ENCODE data around the gene STRAP.
"Not testable (repeated sequence)": the region's sequence is repeated elsewhere in the genome, so short reads cannot be mapped to it uniquely, and the experiment has no call there.

Gene STRAP

DNA sequence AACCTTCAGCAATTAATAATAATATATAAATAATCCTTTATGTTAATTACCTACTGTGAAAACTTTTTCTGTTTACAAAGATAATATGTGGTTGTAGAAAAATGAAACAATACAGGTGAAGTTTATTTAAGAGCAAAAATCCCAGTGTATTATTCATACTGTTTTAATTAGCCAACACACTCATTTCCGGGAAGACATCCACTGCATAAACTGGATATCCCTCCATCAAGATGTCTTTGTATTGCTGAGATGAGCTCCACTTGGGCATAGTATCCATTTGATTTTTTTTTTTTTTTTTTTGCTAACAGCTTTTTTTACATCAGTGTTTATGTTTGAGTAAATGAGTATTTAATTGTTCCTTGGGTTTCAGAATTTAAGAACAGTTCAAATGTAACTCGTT is 15.2 kb downstream of the STRAP start:
- no peak for DNase-seq (ENCODE audit: low read depth)
- TF ChIP-seq, protein P1, sequence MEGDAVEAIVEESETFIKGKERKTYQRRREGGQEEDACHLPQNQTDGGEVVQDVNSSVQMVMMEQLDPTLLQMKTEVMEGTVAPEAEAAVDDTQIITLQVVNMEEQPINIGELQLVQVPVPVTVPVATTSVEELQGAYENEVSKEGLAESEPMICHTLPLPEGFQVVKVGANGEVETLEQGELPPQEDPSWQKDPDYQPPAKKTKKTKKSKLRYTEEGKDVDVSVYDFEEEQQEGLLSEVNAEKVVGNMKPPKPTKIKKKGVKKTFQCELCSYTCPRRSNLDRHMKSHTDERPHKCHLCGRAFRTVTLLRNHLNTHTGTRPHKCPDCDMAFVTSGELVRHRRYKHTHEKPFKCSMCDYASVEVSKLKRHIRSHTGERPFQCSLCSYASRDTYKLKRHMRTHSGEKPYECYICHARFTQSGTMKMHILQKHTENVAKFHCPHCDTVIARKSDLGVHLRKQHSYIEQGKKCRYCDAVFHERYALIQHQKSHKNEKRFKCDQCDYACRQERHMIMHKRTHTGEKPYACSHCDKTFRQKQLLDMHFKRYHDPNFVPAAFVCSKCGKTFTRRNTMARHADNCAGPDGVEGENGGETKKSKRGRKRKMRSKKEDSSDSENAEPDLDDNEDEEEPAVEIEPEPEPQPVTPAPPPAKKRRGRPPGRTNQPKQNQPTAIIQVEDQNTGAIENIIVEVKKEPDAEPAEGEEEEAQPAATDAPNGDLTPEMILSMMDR (IDR thresholded peaks at IDR 0.05; ENCODE audit: control insufficient read depth, extremely low read depth, insufficient read depth), result no peak
- no peak overlapping the region for H3K4me3 ChIP-seq (ENCODE audit: low read depth, low read length)

DNA sequence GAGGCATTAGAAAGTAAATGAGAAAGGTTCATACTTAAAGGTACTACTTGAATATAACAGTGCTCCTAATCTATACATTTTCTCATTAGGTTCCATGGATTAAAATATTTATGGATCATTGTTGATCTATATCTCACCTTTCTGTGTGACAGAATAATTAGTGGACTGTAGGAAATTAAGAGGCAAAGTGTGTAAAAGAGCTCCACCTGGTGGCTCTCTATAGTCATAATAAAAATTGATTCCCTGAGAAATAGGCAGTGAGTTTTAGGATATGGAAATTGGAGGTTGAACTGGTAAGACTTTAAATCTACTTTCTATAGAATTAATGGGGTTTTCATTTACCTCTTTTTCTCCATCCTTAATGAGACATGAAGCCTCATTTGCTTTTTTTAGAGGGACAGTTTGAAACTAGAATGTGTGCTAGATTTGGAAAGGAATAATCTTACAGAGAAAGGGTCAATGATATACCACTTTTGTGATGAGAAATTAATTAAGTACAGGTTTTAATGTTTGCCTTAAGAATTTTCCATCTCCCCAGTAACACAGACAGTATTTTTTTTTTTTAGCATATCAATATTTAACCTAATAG is 17.2 kb downstream of the STRAP start:
- no peak for DNase-seq (ENCODE audit: low read depth)
- TF ChIP-seq, protein P1 (IDR thresholded peaks at IDR 0.05; ENCODE audit: control insufficient read depth, extremely low read depth, insufficient read depth), result peak; percentile 49
- no peak overlapping the region for H3K4me3 ChIP-seq (ENCODE audit: low read depth, low read length)

DNA sequence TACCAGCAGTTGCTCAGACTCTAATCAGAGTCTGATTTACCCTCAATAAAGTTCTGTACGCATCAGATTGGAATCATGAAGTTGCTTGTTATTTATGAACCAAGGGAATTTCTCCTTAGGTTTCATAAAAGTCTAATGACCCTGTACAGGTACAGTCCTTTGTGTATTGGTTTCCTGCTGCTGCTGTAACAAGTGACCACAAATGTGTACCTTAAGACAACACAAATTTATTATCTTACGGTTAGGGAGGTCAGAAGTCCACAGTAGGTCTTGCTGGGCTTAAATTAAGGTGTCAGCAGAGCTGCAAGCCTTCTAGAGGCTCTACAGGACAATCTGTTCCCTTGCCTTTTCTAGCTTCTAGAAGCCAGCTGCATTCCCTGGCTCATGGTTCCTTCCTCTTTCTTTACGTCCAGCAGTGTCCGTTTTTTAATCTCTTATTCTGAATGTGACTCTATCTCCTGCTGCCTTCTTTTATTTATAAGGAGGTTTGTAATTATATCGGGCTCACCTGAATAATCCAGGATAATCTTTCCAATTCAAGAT is 22.3 kb downstream of the STRAP start:
- TF ChIP-seq, protein P1 (IDR thresholded peaks at IDR 0.05; ENCODE audit: control insufficient read depth, extremely low read depth, insufficient read depth), result no peak
- DNase-seq (ENCODE audit: low read depth), result no peak
- no peak overlapping the region for H3K4me3 ChIP-seq (ENCODE audit: low read depth, low read length)

DNA sequence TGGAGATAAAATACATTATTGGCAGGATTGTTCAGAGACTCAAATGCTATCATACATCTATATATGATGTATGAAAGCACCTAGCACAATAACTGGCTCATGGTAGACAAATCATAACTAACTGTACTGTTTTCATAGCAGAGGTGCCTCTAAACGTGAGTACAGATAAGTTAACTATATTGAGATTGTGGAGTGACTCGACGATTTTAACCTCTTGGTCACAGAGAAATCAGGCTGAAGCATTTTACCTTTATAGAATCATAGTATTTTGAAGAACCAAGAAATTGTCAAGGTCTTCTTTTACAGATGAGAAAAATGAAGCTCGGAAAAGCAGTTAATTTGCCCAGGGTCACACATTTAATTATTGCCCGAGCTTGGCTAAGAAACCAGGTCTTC is 28.3 kb downstream of the STRAP start:
- no peak overlapping the region for H3K4me3 ChIP-seq (ENCODE audit: low read depth, low read length)

DNA sequence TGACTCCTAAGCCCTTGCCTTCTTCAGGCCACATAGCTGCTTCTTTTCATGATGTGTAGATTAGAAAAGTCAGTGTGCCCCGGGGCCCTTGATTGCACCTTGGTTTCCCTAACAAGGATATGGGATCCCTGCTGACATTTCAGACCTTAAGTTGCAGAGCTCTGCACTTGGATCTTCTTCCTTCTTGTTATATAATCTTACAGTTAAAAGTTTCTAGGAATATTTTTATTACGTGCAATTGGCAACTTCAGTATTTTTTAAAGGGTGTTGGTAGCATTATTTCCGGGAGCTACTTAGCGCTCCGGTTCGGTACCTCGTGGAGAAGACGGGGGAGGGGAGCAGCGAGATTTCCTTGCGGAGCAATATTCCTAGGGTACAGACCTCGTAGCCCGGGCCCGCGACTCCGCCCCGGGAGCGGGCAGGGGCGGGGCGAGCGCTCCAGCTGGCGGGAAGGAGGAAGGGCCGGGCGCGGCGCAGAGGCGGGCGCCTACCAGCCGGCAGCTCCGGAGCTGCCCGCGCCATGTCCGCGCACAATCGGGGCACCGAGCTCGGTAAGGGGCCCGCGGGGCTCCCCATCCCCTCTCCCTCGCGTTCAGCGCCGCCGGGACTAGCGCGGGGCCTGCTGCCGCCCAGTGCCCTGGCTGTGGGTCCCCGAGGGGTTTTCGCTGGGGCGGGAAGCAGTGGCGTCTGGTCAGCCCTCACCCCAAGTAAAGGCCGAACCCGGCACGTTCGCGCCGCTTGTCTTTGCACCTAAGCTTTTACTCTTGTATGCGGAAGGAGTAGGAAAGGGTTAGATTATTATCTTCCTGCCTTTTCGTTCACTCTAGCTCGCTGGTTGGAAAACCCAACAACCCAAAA is 28.9 kb downstream of the STRAP start, which contains the start of gene DERA:
Gene DERA (plus strand): TSS at position 469 of the 858 bp plus-strand sequence. CDS start 52 bp downstream, at position 521.
- peak within 1 kb of the TSS; percentile 59 for H3K4me3 ChIP-seq (ENCODE audit: low read depth, low read length)

More for the DNA sequence above, 28.3 kb downstream of the STRAP start:
- DNase-seq (ENCODE audit: low read depth), result no peak
- TF ChIP-seq, protein P1 (IDR thresholded peaks at IDR 0.05; ENCODE audit: control insufficient read depth, extremely low read depth, insufficient read depth), result no peak

DNA sequence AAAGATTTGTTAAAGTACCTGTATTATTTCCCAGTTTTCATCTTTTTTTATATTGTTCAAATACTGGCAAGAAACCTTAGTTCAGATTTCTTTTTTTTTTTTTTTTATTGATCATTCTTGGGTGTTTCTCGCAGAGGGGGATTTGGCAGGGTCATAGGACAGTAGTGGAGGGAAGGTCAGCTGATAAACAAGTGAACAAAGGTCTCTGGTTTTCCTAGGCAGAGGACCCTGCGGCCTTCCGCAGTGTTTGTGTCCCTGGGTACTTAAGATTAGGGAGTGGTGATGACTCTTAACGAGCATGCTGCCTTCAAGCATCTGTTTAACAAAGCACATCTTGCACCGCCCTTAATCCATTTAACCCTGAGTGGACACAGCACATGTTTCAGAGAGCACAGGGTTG is 29.7 kb downstream of the STRAP start:
- not testable (repeated sequence) for DNase-seq (ENCODE audit: low read depth)
- peak overlapping the region; percentile 59 for H3K4me3 ChIP-seq (ENCODE audit: low read depth, low read length)

More for the DNA sequence above, 28.9 kb downstream of the STRAP start, which contains the start of gene DERA:
- TF ChIP-seq, protein P1 (IDR thresholded peaks at IDR 0.05; ENCODE audit: control insufficient read depth, extremely low read depth, insufficient read depth), result no peak
- peak; percentile 33 for DNase-seq (ENCODE audit: low read depth)

DNA sequence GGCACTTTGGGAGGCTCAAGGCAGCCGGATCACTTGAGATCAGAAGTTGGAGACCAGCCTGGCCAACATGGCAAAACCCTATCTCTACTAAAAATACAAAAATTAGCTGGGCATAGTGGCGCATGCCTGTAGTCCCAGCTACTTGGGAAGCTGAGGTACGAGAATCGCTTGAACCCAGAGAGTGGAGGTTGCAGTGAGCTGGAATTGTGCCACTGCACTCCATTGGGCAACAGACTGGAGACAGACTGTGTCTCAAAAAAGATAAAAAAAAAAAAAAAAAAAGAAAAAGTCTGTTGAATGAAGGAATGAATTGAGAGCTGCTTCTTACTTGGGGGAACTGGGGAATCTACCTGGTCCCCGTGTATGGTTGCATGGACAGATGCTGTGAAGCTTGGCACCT is 31.9 kb downstream of the STRAP start:
- not testable (repeated sequence) for H3K4me3 ChIP-seq (ENCODE audit: low read depth, low read length)

More for the DNA sequence above, 31.9 kb downstream of the STRAP start:
- not testable (repeated sequence) for DNase-seq (ENCODE audit: low read depth)
